Right lobe of liver (tissue), 4 donors: Measurements from ENCODE around the gene BEAN1.

Experiments used
- POLR2A ChIP-seq: fragments of 450-650 bp; IDR thresholded peaks from one replicate; pipeline ENCODE4 v1.6.1; 2017; ENCODE audit warnings: antibody characterized with exemption, mild to moderate bottlenecking
- TF ChIP-seq, protein P1 (sequence below), 4 donors: fragments of 200-600 bp in 3 of 4; fragments of 450-650 bp in 1 of 4; IDR thresholded peaks; one replicate each; pipeline versions ENCODE4 v1.5.1 to v1.8.0; 2016 to 2022; ENCODE audit warnings: antibody characterized with exemption in 4 of 4, mild to moderate bottlenecking in 2 of 4
- donor health status: DM: no; HTN: no; CAD: no.
- donor health status: DM: no; HTN: no; CAD: no.
- donor health status: DM: no; HTN: yes; CAD: no.

DNA sequence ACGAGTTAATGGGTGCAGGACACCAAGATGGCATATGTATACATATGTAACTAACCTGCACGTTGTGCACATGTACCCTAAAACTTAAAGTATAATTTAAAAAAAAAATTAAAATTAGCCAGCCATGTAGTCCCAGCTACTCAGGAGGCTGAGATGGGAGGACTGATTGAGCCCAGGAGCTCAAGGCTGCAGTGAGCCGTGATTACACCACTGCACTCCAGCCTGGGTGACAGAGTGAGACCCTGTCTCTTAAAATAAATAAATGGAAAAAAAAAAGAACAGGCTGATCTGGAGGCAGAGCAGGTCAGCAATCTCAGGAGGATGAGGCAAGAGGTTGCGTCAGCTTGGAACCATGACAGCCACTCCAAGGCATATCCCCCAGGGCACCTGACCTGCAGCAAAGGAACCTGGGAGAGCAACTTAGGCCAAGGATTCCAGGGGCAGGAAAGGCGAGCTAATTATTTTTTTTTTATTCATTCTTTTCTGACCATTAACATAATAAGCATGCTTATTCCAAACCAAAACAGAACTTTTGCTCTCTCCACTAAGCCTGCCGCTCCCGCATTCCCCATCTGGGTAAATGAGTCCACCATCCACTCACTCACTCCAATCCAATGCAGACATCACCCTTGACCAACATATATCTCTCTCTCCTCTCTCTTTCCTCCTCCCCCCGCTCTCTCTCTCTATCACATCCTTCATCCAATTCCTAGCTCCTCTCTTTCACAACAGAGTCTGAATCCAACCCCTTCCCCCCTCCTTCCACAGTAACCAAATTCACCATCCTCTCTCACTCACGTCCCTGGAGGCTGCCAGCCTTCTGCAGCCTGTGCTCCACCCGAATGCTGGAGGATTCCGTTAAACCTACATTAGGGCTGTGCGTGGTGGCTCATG lies 75.2 kb downstream of the BEAN1 start:
- TF ChIP-seq POLR2A = peak; percentile 36
- TF ChIP-seq, protein P1, sequence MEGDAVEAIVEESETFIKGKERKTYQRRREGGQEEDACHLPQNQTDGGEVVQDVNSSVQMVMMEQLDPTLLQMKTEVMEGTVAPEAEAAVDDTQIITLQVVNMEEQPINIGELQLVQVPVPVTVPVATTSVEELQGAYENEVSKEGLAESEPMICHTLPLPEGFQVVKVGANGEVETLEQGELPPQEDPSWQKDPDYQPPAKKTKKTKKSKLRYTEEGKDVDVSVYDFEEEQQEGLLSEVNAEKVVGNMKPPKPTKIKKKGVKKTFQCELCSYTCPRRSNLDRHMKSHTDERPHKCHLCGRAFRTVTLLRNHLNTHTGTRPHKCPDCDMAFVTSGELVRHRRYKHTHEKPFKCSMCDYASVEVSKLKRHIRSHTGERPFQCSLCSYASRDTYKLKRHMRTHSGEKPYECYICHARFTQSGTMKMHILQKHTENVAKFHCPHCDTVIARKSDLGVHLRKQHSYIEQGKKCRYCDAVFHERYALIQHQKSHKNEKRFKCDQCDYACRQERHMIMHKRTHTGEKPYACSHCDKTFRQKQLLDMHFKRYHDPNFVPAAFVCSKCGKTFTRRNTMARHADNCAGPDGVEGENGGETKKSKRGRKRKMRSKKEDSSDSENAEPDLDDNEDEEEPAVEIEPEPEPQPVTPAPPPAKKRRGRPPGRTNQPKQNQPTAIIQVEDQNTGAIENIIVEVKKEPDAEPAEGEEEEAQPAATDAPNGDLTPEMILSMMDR (IDR thresholded peaks at IDR 0.05) = no peak
